SK-N-SH (cell line): Measurements from ENCODE around the gene CACNA2D1.

ENCODE experiments used
- ELF1 ChIP-seq: IDR thresholded peaks from 2 replicates; pipeline ENCODE4 v1.4.0; 2012
- EP300 ChIP-seq, 2 experiments: IDR thresholded peaks; 2 replicates each; pipeline versions ENCODE4 v1.4.0 to v1.6.1; 2012; ENCODE audit warnings: borderline replicate concordance in 1 of 2, low read depth in 1 of 2, low read length in 1 of 2
- FOSL2 ChIP-seq: IDR thresholded peaks from 2 replicates; pipeline ENCODE4 v1.4.0; 2012; ENCODE audit warnings: low read depth, mild to moderate bottlenecking, moderate library complexity, borderline replicate concordance
- RAD21 ChIP-seq: IDR thresholded peaks from 2 replicates; pipeline ENCODE4 v1.6.1; 2012; ENCODE audit warnings: mild to moderate bottlenecking, low read length
- TF ChIP-seq, protein P1 (sequence below): fragments of 200-600 bp; sonication (generic); IDR thresholded peaks from 2 replicates; pipeline ENCODE4 v1.6.1; 2017; ENCODE audit warnings: antibody characterized with exemption, mild to moderate bottlenecking, moderate library complexity
- TF ChIP-seq, protein P2 (sequence below): fragments of 150-350 bp; IDR thresholded peaks from 2 replicates; pipeline ENCODE4 v1.6.1; 2017; ENCODE audit warnings: antibody characterized with exemption, low read length, low read depth, borderline replicate concordance

DNA sequence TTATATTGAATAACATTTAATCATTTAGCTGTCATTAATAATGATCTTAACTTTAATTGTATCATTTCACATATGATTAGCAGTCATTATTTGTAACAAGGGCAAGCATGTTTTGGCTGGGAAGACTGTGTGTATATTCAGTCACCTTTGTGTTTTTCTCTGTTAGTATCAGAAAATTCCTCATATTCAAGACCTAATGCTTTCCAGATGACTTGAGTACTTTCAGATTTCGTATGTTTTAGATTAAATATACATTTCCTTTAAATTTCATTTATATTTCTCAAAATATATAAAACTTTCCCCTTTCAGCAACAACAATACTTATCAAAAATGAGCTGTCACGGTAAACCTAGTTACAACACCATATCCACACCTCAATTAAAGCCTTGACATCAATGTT, 6.3 kb upstream of the CACNA2D1 start:
- TF ChIP-seq ELF1 (no peak), RAD21 (no peak), FOSL2 (no peak), EP300 (IDR thresholded peaks at IDR 0.05; ENCODE audit: borderline replicate concordance in 1 of 2, low read depth in 1 of 2, low read length in 1 of 2) (peak in 1 of 2 experiments; percentile 26; a peak in 1 of 4 replicates)
- TF ChIP-seq, protein P1, sequence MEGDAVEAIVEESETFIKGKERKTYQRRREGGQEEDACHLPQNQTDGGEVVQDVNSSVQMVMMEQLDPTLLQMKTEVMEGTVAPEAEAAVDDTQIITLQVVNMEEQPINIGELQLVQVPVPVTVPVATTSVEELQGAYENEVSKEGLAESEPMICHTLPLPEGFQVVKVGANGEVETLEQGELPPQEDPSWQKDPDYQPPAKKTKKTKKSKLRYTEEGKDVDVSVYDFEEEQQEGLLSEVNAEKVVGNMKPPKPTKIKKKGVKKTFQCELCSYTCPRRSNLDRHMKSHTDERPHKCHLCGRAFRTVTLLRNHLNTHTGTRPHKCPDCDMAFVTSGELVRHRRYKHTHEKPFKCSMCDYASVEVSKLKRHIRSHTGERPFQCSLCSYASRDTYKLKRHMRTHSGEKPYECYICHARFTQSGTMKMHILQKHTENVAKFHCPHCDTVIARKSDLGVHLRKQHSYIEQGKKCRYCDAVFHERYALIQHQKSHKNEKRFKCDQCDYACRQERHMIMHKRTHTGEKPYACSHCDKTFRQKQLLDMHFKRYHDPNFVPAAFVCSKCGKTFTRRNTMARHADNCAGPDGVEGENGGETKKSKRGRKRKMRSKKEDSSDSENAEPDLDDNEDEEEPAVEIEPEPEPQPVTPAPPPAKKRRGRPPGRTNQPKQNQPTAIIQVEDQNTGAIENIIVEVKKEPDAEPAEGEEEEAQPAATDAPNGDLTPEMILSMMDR = no peak
- TF ChIP-seq, protein P2, sequence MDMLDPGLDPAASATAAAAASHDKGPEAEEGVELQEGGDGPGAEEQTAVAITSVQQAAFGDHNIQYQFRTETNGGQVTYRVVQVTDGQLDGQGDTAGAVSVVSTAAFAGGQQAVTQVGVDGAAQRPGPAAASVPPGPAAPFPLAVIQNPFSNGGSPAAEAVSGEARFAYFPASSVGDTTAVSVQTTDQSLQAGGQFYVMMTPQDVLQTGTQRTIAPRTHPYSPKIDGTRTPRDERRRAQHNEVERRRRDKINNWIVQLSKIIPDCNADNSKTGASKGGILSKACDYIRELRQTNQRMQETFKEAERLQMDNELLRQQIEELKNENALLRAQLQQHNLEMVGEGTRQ = no peak
